RCC 7860 (cell line): ENCODE data around the gene AHRR.
"Not testable (repeated sequence)": the region's sequence is repeated elsewhere in the genome, so short reads cannot be mapped to it uniquely, and the experiment has no call there.

Experiments
- DNase-seq: peaks from one replicate; pipeline ENCODE4 v3.0.0-alpha.2; 2015; ENCODE audit warnings: low spot score
- FAIRE-seq: peaks from 2 replicates; lab custom pipeline; 2012; peaks lifted over from hg19 to GRCh38; lab: Jason Lieb, UNC

Gene AHRR

DNA sequence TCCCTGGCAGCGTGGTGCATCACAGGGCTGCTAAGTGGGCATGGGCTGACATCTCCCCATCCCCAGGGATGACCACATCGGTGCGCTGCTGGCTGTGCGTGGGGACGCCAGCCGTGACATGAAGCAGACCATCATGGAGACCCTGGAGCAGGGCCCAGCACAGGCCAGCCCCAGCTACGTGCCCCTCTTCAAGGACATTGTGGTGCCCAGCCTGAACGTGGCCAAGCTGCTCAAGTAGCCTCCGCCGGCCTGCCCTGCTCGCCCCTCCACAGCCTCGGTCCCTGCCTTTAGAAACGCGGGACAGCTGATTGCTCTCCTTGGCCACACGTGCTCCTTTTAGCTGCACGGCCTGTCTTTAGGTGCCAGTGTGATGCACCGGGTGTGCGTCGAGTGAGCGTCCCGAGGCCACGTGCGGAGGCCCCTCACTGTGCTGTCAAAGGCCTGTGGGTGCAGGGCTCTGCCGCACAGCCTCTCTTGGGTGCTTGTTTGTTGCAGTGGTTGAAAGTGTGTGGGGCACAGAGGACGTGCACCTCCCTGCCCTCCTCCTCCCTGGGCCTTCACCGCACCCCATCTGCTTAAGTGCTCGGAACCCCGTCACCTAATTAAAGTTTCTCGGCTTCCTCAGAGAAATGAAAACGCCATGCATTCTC lies 145.3 kb downstream of the AHRR start:
- FAIRE-seq = no peak
- DNase-seq = no peak

DNA sequence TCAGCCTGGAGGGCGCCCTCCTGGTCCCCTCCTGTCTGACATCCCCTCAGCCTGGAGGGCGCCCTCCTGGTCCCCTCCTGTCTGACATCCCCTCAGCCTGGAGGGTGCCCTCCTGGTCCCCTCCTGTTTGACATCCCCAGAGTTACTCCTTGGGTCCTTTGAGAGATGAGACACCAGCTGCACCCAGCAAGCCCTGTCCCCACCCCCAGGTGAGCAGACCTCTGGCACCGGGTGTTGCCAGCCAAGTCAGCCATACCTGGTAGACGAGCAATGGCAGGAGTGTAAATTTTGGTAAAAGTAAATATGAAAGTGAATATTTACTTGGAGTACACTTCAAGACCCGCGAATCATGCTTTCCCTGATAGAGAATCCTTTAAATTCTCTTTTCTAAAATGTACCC lies 146.9 kb downstream of the AHRR start:
- no peak for DNase-seq
- FAIRE-seq = no peak

DNA sequence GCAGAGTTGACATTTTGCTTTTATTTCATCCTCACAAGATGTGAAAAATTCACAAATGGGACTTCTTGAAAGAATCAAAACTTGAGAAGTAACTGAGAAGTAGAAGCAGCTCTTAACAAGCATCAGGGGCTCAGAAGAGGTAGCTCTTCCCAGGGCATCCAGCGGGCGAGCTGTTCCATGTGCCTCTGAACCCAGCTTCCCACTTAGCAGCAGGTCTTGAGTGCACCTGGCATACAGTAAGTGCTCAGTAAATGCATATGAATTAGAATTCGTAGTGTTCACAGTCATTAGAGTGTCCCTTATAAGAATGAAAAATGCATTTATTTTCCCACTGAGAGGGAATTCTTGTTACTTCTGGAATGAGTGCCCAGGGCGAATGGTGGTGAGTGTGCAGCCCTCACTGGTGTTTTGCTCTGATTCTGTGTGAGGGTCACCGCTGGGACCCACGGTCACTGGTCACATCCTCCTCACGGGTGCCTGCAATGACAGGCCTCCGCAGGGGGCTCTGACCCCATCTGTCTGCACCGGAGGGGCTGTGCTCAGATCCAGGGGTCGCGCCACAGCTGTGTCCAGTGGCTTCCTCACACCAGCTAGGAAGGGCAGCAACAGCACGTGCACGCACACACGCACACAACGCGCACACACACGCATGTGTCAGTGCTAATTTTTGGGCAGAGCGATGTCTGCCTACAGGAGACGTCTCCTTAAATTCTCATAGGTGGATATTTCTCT lies 148.4 kb downstream of the AHRR start:
- FAIRE-seq (no peak), DNase-seq (no peak)

DNA sequence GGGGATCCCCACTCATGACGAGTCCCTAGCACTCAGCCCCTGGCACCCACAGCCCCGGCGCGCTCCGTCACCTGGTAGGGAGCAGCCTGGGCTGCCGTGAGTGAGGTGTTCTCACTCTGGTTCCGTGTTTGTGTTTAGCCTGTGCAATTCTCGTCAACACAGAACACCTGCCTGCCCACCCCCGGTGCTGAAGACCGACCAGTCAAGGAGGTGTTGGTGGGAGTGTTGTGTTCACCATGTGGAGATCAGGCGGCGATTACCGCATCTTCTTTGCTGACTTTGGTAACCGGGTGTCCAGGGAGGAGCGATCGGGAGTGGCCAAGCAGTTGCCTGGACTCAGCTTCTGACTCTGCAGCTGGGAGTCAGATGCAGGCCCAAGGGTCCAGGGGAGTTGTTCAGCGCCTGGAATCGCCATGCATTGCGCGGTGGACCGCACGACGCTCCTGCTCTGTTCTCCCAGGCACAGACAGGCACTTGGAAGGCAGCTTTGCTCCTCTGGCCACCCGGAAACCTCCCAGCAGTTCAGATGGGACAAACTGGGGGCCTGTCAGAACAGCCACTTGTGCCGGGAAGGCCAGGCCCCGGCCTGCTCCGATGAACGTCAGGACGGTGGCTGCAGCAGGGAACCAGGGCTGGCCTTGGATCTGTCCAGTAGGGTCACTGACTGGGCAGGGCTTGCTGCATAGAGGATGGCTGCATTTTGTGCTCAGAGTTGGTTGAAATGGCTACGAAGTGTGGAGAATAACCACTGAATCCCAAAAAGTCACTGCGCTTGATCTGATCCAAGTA lies 149.6 kb downstream of the AHRR start:
- no peak for FAIRE-seq
- DNase-seq = no peak

DNA sequence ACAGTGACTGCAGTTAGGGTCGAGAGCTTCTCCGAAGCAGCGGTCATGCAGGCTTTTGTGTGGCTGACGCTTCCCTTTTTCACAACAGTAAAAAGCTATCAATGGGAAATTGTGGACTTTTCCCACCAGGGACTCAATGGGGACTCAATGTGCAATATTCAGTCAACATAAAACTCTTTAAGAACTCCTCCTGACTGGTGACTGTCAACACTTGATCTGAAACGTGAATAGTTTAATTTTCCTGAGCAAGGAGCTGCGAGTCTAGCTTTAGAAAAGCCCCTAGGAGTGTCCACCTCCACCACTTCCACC lies 150.2 kb downstream of the AHRR start:
- no peak for FAIRE-seq

DNA sequence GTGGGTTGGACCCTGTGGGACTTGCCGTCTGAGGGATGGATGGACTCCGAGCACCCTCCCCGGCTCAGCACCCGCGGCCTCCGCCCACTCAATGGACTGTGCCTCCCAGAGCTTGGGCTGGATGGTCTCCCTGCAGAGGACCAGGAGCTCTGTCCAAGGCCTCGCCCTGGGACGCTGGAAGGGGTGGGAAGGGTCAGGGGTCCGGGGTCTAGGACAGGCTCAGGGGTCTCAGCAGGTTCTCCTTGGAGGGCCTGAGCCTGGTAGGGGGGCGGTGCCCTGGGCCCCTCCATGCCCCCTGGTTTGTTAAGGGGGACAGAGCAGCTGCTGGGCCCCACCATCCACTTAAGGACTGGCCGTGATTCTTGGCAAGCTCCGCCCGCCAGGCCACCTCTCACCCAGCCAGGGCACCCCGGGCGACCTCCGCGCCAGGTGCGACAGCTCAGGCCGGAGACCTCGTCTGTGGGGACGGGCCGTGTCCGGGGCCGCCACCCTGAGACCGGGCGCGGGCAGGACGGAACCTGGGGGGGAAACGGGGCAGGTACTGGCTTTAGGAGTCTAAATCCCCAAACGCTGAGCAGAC lies 150.7 kb downstream of the AHRR start:
- no peak for DNase-seq
- FAIRE-seq = no peak

More for the DNA sequence above, 150.2 kb downstream of the AHRR start:
- no peak for DNase-seq

DNA sequence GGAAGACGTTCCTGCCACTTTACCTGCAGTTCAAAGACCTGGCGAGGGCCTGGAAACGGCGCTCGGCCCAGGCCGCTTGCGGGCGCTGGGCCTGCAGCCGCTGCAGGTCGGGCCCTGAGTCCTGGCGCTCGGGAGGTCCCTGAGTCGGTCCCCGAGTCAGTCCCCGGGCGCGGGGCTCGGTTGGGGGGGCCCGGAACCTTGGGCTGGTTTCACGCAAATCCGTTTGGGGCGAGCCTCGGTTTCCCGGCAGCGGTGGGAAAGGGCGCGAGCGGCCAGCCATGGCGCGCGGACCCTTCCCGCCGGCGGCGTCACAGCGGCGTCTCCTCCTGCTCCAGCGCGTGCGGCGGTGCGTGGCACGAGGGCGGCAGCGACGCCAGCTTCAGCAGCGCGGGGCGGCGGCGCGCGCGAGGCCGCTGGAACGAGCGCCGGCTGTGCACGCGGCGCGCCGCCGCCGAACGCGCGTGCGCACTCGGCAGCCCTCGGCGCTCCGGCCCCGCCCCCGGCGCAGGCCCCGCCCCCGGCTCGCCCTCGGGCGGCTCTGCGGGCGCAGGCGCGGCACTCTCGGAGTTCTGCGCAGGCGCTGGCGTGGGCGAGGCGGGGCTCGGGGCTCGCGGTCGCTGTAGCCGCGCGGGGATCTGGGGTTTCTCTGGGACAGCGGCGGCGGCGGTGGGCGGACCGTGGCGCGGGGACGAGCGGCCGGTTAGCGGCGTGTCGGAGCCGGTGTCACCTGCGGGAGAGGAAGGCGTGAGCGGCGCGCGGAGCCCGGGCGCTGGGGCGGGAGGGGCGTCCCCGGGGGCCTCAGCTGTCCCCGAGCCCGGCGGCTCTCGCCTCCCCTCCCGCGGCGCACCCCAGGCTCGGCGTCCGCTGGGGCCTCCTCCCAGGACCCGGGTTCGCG lies 151.4 kb downstream of the AHRR start:
- DNase-seq (peak; percentile 77), FAIRE-seq (no peak)

DNA sequence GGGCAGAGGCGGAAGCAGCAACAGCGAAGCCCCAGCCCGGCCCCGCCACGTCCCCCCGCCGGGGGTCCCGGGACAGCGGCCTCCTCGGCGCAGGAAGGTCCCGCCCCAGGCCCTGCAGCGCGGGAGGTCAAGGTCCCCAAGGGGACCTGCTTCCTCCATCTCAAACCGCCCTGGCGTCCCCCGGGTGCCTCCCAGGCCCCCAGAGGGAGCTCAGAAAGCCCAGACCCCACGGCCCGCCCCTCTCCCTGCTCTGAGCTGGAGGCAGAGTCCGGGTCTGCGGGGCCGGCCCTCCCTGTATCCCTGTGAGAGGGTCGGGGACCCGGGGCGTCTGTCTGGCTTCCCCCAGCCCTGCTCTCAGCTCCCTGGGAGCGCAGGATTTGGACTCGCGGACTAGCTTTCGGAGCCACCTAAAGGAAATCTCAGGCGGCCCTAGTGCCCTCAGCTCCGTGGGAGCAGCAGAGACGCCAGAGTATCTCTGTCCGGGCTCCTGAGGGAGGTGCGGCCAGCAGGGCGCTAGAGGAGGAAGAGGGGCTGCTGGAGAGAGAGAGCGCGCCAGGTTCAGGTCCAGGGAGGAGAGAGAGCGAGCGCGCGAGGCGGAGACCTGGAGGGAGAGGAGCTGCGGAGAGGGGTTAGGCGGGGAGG lies 152.2 kb downstream of the AHRR start:
- no peak for DNase-seq
- FAIRE-seq = no peak

DNA sequence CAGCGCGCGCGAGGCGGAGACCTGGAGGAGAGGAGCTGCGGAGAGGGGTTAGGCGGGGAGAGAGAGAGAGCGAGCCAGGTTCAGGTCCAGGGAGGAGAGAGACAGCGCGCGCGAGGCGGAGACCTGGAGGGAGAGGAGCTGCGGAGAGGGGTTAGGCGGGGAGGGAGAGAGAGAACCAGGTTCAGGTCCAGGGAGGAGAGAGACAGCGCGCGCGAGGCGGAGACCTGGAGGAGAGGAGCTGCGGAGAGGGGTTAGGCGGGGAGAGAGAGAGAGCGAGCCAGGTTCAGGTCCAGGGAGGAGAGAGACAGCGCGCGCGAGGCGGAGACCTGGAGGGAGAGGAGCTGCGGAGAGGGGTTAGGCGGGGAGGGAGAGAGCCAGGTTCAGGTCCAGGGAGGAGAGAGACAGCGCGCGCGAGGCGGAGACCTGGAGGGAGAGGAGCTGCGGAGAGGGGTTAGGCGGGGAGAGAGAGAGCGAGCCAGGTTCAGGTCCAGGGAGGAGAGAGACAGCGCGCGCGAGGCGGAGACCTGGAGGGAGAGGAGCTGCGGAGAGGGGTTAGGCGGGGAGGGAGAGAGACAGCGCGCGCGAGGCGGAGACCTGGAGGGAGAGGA lies 152.8 kb downstream of the AHRR start:
- DNase-seq, FAIRE-seq: not testable (repeated sequence)

DNA sequence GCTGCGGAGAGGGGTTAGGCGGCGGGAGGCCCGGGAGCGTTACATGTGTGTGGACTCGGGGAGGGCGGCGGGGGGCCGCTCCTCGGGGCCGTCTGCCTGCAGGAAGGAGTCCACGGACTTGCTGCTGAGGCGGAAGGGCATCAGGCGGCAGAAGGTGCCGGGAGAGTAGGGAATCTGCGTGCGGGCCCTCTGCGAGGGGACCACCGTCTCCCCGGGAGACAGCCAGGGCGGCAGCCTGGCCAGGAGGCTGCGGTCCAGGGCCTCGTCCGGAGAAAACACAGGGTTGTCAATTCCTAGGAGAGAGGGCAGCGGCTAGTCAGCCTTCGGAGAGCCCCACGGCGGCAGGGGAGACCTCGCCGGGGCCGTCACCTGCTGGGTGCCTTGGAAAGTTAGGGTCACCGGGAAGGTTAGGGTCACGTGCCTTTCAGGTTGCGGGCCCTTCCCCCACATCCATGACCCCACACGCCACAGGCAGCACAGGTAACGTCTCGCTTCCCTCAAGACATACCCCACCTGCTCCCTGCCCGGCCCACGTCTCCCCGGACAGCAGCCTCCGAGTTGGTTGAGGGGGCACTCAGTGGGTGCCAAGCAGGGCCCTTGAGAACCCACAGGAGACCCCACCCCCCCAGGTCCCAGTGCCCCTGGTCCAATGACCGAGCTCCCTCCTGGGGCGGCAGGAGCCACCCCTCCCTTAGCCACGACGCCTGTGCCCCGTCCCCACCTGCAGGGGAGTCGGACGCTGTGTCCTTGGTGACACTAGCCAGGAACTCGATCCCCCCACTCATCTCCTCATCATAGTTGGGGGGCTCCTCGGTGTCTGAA lies 153.5 kb downstream of the AHRR start:
- DNase-seq = no peak
- FAIRE-seq = no peak

DNA sequence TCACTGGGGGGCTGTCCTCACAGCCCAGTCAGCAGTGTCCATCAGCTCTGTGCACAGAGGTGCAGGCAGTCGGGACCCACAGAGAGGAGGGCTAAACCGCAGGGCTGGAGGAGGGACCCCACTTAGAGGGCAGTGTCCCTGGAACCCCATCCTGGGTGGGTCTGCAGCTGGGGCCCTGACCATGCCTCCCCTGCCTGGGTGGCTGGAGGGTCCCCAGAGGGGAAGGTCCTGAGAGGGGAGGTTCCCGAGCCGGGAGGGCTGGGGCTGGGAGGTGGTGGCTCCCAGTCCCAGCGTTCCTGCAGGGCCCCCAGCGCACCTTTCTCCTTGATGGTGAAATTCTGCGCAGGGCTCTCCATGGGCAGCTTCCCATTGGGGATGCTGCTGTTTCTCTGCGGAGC lies 154.2 kb downstream of the AHRR start:
- DNase-seq (no peak), FAIRE-seq (no peak)

DNA sequence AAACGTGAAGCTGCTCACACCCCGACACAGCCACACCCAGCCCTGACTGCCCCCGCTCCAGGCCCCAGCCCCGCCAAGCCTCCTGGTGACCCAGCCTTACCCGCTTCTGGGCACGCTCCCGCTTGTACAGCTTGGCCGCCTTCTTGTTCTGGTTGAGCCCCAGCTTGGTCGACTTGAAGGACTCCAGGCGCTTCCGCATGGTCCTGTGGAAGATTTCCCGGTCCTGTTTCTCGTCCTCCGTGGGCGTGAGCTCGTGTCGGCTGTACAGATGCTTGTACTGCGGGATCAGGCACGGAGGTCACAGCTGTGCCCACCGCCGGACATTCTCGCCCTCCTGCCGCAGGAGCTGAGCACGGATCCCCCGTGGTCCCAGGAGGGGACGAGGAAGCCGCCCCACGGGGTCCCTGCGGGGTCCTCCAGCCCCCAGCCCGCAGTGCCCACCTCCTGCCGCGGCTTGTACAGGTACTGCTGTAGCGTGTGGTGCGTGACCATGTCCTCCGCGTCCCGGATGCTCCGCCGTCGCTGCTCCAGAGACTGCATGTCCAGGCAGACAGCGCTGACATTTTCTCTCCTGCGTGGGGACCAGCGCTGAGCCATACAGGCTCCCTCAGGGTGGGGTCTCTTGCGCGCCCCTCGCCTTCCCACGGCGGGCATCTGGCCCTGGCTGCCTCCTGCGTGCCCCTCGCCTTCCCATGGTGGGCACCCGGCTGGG lies 154.7 kb downstream of the AHRR start:
- no peak for FAIRE-seq
- no peak for DNase-seq

DNA sequence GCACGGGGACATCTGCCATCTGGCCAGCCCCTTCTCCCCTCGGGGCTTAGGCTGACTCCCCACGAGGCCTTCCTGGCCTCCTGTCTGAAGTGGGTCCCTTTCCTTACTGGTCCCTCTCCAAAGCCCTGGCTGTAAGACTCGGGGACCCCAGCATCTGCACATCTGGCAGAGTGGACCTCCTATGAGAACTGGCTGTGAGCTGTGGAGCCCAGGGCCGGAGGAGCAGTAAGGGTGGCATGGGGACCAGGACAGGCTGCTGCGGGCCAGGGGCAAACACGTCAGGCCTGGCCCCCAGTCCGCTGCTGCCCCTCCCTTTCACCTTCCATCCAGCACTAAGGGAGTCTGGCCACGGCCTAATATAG lies 155.3 kb downstream of the AHRR start:
- DNase-seq = no peak
- no peak for FAIRE-seq

DNA sequence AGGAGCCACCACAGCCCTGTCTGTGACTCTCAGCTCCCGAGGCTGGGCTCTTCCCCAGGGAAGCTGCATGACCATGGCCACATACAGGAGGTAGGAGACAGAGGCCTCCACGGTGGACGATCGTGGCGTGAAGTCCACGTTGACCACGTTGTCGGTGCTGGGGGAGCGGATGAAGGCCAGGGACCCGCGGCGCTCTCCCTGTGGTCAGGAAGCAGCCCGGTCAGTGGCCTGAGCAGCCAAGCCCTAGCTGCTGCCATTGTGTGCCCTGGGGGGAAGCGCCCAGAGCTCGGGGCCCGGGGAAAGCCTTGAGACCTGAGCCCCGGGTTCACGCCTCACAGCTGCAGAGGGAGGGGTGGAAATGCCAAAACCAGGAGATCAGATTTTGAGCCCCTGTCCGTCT lies 155.7 kb downstream of the AHRR start:
- FAIRE-seq (no peak), DNase-seq (no peak)

DNA sequence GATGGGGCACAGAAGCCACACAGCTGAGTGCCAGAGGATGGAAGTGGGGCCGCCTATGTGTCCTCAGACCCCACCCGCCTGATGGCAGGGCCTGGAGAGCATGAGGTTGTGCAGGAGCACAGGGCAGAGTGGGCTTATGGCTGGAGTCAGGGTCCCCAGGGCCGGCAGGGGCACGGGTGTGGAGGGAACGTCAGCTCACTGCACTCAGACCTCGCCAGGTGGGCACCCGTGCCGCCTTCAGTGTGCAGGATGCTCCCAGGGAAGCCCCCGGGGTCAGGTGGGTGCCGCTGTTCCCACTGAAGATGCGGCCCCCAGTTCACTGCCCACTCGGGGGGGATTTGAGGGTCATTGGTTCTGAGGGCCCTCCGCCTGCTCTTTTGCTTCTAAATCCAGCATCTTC lies 156.4 kb downstream of the AHRR start:
- DNase-seq (no peak), FAIRE-seq (no peak)

DNA sequence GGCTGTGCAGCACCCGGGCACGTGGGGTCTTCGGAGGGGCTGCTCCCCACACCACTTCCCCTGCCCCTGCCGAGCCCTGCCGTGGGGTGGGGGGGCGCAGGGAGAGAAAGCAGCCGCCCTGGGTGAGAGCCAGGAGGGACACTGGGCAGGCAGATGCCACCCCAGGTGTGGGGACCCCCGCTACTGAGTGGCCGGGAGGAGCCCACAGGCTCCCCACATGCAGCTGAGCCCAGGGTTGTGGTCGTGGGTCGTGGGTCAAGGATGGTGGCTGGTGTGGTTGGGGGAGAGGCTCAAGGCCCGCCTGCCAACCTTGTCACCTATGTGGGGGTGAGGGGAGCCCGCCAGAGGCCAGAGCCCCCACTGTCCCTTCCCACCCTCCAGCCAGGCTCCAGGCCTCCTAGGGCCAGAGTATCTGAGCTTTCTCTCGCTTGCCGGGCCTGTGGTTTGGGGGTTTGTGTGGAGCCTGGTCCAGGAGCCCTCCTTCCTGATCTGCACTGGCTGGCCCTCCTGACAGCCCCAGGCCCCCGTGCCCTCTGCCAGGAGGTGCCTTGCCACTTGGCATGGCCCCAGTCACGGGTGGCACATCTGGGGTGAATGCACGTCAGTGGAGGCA lies 157.0 kb downstream of the AHRR start:
- no peak for DNase-seq
- FAIRE-seq = no peak

DNA sequence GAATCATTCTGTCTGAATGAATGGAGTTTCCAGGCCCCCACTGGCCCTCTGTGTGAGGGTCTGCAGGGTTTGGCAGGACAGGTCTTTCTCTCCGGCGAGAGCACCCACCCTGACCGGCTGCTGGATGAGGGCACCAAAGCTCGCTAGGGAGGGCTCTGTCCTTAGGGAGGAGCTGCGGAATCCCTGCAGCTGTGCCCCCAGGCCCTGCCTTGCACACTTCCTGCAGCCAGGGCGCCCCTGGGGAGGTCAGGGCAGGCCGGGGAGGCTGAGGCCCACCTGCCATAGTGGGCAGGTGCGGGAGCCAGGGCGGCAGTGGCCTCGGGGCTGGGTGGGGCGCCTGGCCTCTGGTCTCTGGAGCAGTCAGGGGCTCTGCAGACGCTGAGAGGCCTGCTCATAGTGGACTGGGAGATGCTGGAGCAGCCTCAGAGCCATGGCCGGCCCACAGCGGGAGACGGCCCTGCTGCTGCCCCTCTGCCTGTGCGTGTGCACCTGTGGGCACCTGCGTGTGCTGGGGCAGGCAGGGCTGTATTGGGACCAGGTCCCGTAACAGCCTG lies 157.5 kb downstream of the AHRR start:
- FAIRE-seq (no peak), DNase-seq (no peak)
